ENCODE measurements around the gene DLX2.

- no peak for TF ChIP-seq CTCF (IDR thresholded peaks at IDR 0.05)
- no peak for TF ChIP-seq POLR2A (IDR thresholded peaks at IDR 0.05)
These were observed 19.6 kb downstream of the DLX2 start for GRCh38 chr2:172082944-172083627.

Data from Peyer's patch (tissue), 4 donors.